ENCODE measurements around the gene SCP2.
"Not testable (repeated sequence)": the region's sequence is repeated elsewhere in the genome, so short reads cannot be mapped to it uniquely, and the experiment has no call there.

DNA sequence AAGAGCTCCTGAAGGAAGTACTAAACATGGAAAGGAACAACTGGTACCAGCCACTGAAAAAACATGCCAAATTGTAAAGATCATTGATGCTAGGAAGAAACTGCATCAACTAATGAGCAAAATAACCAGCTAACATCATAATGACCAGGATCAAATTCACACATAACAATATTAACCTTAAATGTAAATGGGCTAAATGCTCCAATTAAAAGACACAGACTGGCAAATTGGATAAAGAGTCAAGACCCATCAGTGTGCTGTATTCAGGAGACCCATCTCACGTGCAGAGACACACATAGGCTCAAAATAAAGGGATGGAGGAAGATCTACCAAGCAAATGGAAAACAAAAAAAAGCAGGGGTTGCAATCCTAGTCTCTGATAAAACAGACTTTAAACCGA lies 79.5 kb downstream of the SCP2 start:
- TF ChIP-seq POLR2A (IDR thresholded peaks at IDR 0.05): not testable (repeated sequence)
- TF ChIP-seq, protein P1, sequence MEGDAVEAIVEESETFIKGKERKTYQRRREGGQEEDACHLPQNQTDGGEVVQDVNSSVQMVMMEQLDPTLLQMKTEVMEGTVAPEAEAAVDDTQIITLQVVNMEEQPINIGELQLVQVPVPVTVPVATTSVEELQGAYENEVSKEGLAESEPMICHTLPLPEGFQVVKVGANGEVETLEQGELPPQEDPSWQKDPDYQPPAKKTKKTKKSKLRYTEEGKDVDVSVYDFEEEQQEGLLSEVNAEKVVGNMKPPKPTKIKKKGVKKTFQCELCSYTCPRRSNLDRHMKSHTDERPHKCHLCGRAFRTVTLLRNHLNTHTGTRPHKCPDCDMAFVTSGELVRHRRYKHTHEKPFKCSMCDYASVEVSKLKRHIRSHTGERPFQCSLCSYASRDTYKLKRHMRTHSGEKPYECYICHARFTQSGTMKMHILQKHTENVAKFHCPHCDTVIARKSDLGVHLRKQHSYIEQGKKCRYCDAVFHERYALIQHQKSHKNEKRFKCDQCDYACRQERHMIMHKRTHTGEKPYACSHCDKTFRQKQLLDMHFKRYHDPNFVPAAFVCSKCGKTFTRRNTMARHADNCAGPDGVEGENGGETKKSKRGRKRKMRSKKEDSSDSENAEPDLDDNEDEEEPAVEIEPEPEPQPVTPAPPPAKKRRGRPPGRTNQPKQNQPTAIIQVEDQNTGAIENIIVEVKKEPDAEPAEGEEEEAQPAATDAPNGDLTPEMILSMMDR (IDR thresholded peaks at IDR 0.05): not testable (repeated sequence)
